T-helper 2 cell treated with Interferon-gamma antibody and Interleukin-4, amounts not matched to agents 5 μg/mL and 100 μg/mL, for 36 hours (primary cell): ENCODE data around the gene CAP2.
"Not testable (repeated sequence)": the region's sequence is repeated elsewhere in the genome, so short reads cannot be mapped to it uniquely, and the experiment has no call there.

Experiments used
- DNase-seq: peaks from one replicate; pipeline ENCODE4 v3.0.0; 2021; ENCODE audit warnings: low spot score
- H3K27ac Mint-ChIP-seq: one replicate; pipeline ENCODE4 v1.8.0; 2021; ENCODE audit warnings: mild to moderate bottlenecking, mixed read lengths
- H3K27me3 Mint-ChIP-seq: one replicate; pipeline ENCODE4 v1.8.0; 2021; ENCODE audit warnings: low read depth, mixed read lengths
- H3K36me3 Mint-ChIP-seq: one replicate; pipeline ENCODE4 v1.8.0; 2021; ENCODE audit warnings: low read depth, mixed read lengths
- H3K4me1 Mint-ChIP-seq: one replicate; pipeline ENCODE4 v1.8.0; 2021; ENCODE audit warnings: low read depth, mixed read lengths
- H3K4me3 Mint-ChIP-seq: one replicate; pipeline ENCODE4 v1.8.0; 2022; ENCODE audit warnings: mild to moderate bottlenecking, moderate library complexity, mixed read lengths
- H3K9me3 Mint-ChIP-seq: one replicate; pipeline ENCODE4 v1.8.0; 2021; ENCODE audit warnings: mixed read lengths

CAP2 gene

GRCh38 chr6:17385660-17386059 is 7.7 kb upstream of the CAP2 start:
- peaks cover 2% of the 10 kb centered on the region for H3K27me3 Mint-ChIP-seq
- H3K9me3 Mint-ChIP-seq = no peaks in the 10 kb centered on the region
- no peaks in the 10 kb centered on the region for H3K4me1 Mint-ChIP-seq
- no peak overlapping the region for H3K27ac Mint-ChIP-seq
- no peak for DNase-seq
- no peaks in the 10 kb centered on the region for H3K36me3 Mint-ChIP-seq
- H3K4me3 Mint-ChIP-seq = no peak overlapping the region

GRCh38 chr6:17388365-17388764 is 5.0 kb upstream of the CAP2 start:
- H3K27me3 Mint-ChIP-seq = peaks cover 26% of the 10 kb centered on the region
- H3K36me3 Mint-ChIP-seq = no peaks in the 10 kb centered on the region
- H3K27ac Mint-ChIP-seq = no peak overlapping the region
- H3K4me3 Mint-ChIP-seq = no peak overlapping the region
- no peaks in the 10 kb centered on the region for H3K4me1 Mint-ChIP-seq
- no peaks in the 10 kb centered on the region for H3K9me3 Mint-ChIP-seq
- DNase-seq = no peak

GRCh38 chr6:17389274-17389847 is 4.0 kb upstream of the CAP2 start:
- H3K27me3 Mint-ChIP-seq = peaks cover 32% of the 10 kb centered on the region
- no peaks in the 10 kb centered on the region for H3K36me3 Mint-ChIP-seq
- no peaks in the 10 kb centered on the region for H3K9me3 Mint-ChIP-seq
- peaks cover 3% of the 10 kb centered on the region for H3K4me1 Mint-ChIP-seq
- H3K27ac Mint-ChIP-seq = no peak overlapping the region
- no peak overlapping the region for H3K4me3 Mint-ChIP-seq
- no peak for DNase-seq

GRCh38 chr6:17390276-17390675 is 3.1 kb upstream of the CAP2 start:
- DNase-seq = no peak
- Mint-ChIP-seq H3K27ac (no peak overlapping the region), H3K4me3 (no peak overlapping the region), H3K4me1 (peaks cover 3% of the 10 kb centered on the region), H3K9me3 (no peaks in the 10 kb centered on the region), H3K27me3 (peaks cover 41% of the 10 kb centered on the region), H3K36me3 (no peaks in the 10 kb centered on the region)

- no peaks in the 10 kb centered on the region for H3K9me3 Mint-ChIP-seq
- H3K4me1 Mint-ChIP-seq = peaks cover 3% of the 10 kb centered on the region
- H3K27me3 Mint-ChIP-seq = peaks cover 48% of the 10 kb centered on the region
- H3K36me3 Mint-ChIP-seq = no peaks in the 10 kb centered on the region
- DNase-seq = no peak
- no peak overlapping the region for H3K4me3 Mint-ChIP-seq
- no peak overlapping the region for H3K27ac Mint-ChIP-seq
Measured at GRCh38 chr6:17391976-17392375, 1.4 kb upstream of the CAP2 start.

- H3K27me3 Mint-ChIP-seq = peaks cover 46% of the 10 kb centered on the region
- no peak overlapping the region for H3K27ac Mint-ChIP-seq
- peaks cover 3% of the 10 kb centered on the region for H3K4me1 Mint-ChIP-seq
- peak overlapping the region; percentile 72 for H3K4me3 Mint-ChIP-seq
- H3K9me3 Mint-ChIP-seq = no peaks in the 10 kb centered on the region
- DNase-seq = no peak
- H3K36me3 Mint-ChIP-seq = no peaks in the 10 kb centered on the region
Measured at GRCh38 chr6:17393892-17394631, 667 bp downstream of the CAP2 start.

- Mint-ChIP-seq H3K27ac (no peak overlapping the region), H3K27me3 (peaks cover 46% of the 10 kb centered on the region), H3K36me3 (no peaks in the 10 kb centered on the region), H3K4me3 (no peak overlapping the region), H3K9me3 (no peaks in the 10 kb centered on the region), H3K4me1 (peaks cover 3% of the 10 kb centered on the region)
- no peak for DNase-seq
Measured at GRCh38 chr6:17395112-17395511, 1.7 kb downstream of the CAP2 start.

GRCh38 chr6:17396256-17396655 is 2.9 kb downstream of the CAP2 start:
- DNase-seq = no peak
- Mint-ChIP-seq H3K36me3 (no peaks in the 10 kb centered on the region), H3K9me3 (no peaks in the 10 kb centered on the region), H3K27me3 (peaks cover 46% of the 10 kb centered on the region), H3K4me3 (no peak overlapping the region), H3K27ac (no peak overlapping the region), H3K4me1 (peaks cover 3% of the 10 kb centered on the region)

GRCh38 chr6:17397764-17398194 is 4.4 kb downstream of the CAP2 start:
- peaks cover 30% of the 10 kb centered on the region for H3K27me3 Mint-ChIP-seq
- H3K27ac Mint-ChIP-seq = no peak overlapping the region
- H3K36me3 Mint-ChIP-seq = no peaks in the 10 kb centered on the region
- H3K4me1 Mint-ChIP-seq = peaks cover 3% of the 10 kb centered on the region
- H3K4me3 Mint-ChIP-seq = no peak overlapping the region
- no peaks in the 10 kb centered on the region for H3K9me3 Mint-ChIP-seq
- DNase-seq = no peak

GRCh38 chr6:17405181-17405943 is 12.0 kb downstream of the CAP2 start:
- not testable (repeated sequence) for H3K4me1 Mint-ChIP-seq, H3K4me3 Mint-ChIP-seq, DNase-seq, H3K9me3 Mint-ChIP-seq, H3K27ac Mint-ChIP-seq, H3K36me3 Mint-ChIP-seq, H3K27me3 Mint-ChIP-seq

GRCh38 chr6:17405944-17406245 is 12.5 kb downstream of the CAP2 start:
- H3K36me3 Mint-ChIP-seq = no peaks in the 10 kb centered on the region
- no peak for DNase-seq
- no peak overlapping the region for H3K4me3 Mint-ChIP-seq
- no peak overlapping the region for H3K27ac Mint-ChIP-seq
- no peaks in the 10 kb centered on the region for H3K27me3 Mint-ChIP-seq
- H3K4me1 Mint-ChIP-seq = no peaks in the 10 kb centered on the region
- H3K9me3 Mint-ChIP-seq = no peaks in the 10 kb centered on the region

GRCh38 chr6:17408081-17408480 is 14.7 kb downstream of the CAP2 start:
- H3K4me3 Mint-ChIP-seq = no peak overlapping the region
- no peak overlapping the region for H3K27ac Mint-ChIP-seq
- no peak for DNase-seq
- H3K27me3 Mint-ChIP-seq = no peaks in the 10 kb centered on the region
- H3K9me3 Mint-ChIP-seq = no peaks in the 10 kb centered on the region
- H3K4me1 Mint-ChIP-seq = no peaks in the 10 kb centered on the region
- H3K36me3 Mint-ChIP-seq = no peaks in the 10 kb centered on the region

GRCh38 chr6:17410281-17410680 is 16.9 kb downstream of the CAP2 start:
- Mint-ChIP-seq H3K27me3 (no peaks in the 10 kb centered on the region), H3K4me1 (no peaks in the 10 kb centered on the region), H3K27ac (no peak overlapping the region), H3K9me3 (no peaks in the 10 kb centered on the region), H3K36me3 (no peaks in the 10 kb centered on the region), H3K4me3 (no peak overlapping the region)
- DNase-seq = no peak

GRCh38 chr6:17413313-17413750 is 19.9 kb downstream of the CAP2 start:
- Mint-ChIP-seq H3K27me3 (peaks cover 2% of the 10 kb centered on the region), H3K4me3 (no peak overlapping the region), H3K9me3 (no peaks in the 10 kb centered on the region), H3K4me1 (no peaks in the 10 kb centered on the region), H3K27ac (no peak overlapping the region), H3K36me3 (no peaks in the 10 kb centered on the region)
- no peak for DNase-seq
